SU-DHL-6 (cell line): Measurements from ENCODE around the gene ACYP1.

Source experiments
- H2AFZ ChIP-seq: fragments of 200-600 bp; sonication (generic); 2 replicates; pipeline ENCODE4 v1.6.1; 2014; ENCODE audit warnings: low read depth, mild to moderate bottlenecking, moderate library complexity, mixed read lengths, antibody characterized with exemption, low read length; ENCODE audit not compliant: severe bottlenecking
- H3F3A ChIP-seq: fragments of 200-600 bp; shearing (Covaris generic); 2 replicates; pipeline ENCODE4 v1.6.0; 2016; ENCODE audit warnings: antibody characterized with exemption, mild to moderate bottlenecking; ENCODE audit not compliant: insufficient read depth
- H3K27ac ChIP-seq: fragments of 200-600 bp; sonication (generic); 2 replicates; pipeline ENCODE4 v1.5.1; 2016; ENCODE audit warnings: low read depth, mild to moderate bottlenecking, low read length, moderate library complexity, mixed read lengths
- H3K27me3 ChIP-seq: fragments of 200-600 bp; sonication (generic), shearing (Covaris generic); 2 replicates; pipeline ENCODE4 v1.6.0; 2014; ENCODE audit warnings: mild to moderate bottlenecking, low read length
- H3K36me3 ChIP-seq: fragments of 200-600 bp; sonication (generic); 2 replicates; pipeline ENCODE4 v1.6.1; 2014; ENCODE audit warnings: mild to moderate bottlenecking, low read length, mixed read lengths
- H3K4me2 ChIP-seq: fragments of 300-600, 200-600 bp; shearing (Covaris generic), sonication (generic); 2 replicates; pipeline ENCODE4 v1.6.0; 2014; ENCODE audit warnings: low read length, low read depth, mild to moderate bottlenecking; ENCODE audit not compliant: poor library complexity, severe bottlenecking
- H3K4me3 ChIP-seq: fragments of 200-600 bp; sonication (generic); 2 replicates; pipeline ENCODE4 v1.5.1; 2014; ENCODE audit warnings: antibody characterized with exemption, low read length, mild to moderate bottlenecking, mixed read lengths; ENCODE audit not compliant: insufficient read depth, poor library complexity, severe bottlenecking
- H3K79me2 ChIP-seq: fragments of 200-600 bp; sonication (generic); 2 replicates; pipeline ENCODE4 v1.6.1; 2014; ENCODE audit warnings: mild to moderate bottlenecking, low read length, moderate library complexity; ENCODE audit not compliant: insufficient read depth
- H3K9ac ChIP-seq: fragments of 200-600 bp; sonication (generic); 2 replicates; pipeline ENCODE4 v1.7.0; 2014; ENCODE audit warnings: mild to moderate bottlenecking, low read length
- H3K9me2 ChIP-seq: fragments of 200-600 bp; sonication (generic); replicated peaks from 2 replicates; pipeline ENCODE4 v1.6.1; 2014; ENCODE audit warnings: low read length; ENCODE audit not compliant: insufficient read depth
- H3K9me3 ChIP-seq: fragments of 200-600 bp; sonication (generic); 2 replicates; pipeline ENCODE4 v1.6.1; 2014; ENCODE audit warnings: low read length, mixed read lengths; ENCODE audit not compliant: insufficient read depth
- H4K20me1 ChIP-seq: fragments of 200-600 bp; sonication (generic); 2 replicates; pipeline ENCODE4 v1.6.1; 2014; ENCODE audit warnings: low read depth, mild to moderate bottlenecking, antibody characterized with exemption, low read length, moderate library complexity, mixed read lengths
- CTCF ChIP-seq: fragments of 200-600 bp; sonication (generic); IDR thresholded peaks from one replicate; pipeline ENCODE4 v1.5.1; 2017; ENCODE audit warnings: antibody characterized with exemption, mild to moderate bottlenecking, low read length, moderate library complexity; ENCODE audit not compliant: insufficient read depth, poor library complexity, severe bottlenecking
- EZH2phosphoT487 ChIP-seq: fragments of 200-600 bp; sonication (generic), shearing (Covaris generic); conservative IDR thresholded peaks from 2 replicates; pipeline ENCODE4 v1.6.1; 2018; ENCODE audit warnings: mild to moderate bottlenecking, antibody characterized with exemption, low read length, moderate library complexity, mixed read lengths

Gene ACYP1

GRCh38 chr14:75060420-75060819 lies 3.4 kb downstream of the ACYP1 start:
- Histone ChIP-seq H3K9me2 (no peaks in the 10 kb centered on the region), H3K36me3 (peaks cover 27% of the 10 kb centered on the region), H3F3A (peaks cover 2% of the 10 kb centered on the region; the same call in 1 of the 2 replicates), H3K79me2 (peaks cover 34% of the 10 kb centered on the region), H4K20me1 (no peaks in the 10 kb centered on the region), H3K27me3 (no peaks in the 10 kb centered on the region), H3K27ac (no peak overlapping the region), H3K9me3 (no peaks in the 10 kb centered on the region), H2AFZ (no peak overlapping the region), H3K4me2 (no peak overlapping the region), H3K9ac (no peak overlapping the region), H3K4me3 (no peak overlapping the region)
- TF ChIP-seq CTCF (no peak), EZH2phosphoT487 (no peak)

- Histone ChIP-seq H4K20me1 (no peaks in the 10 kb centered on the region), H3K9me3 (no peaks in the 10 kb centered on the region), H3K27me3 (no peaks in the 10 kb centered on the region), H3K36me3 (peaks cover 27% of the 10 kb centered on the region), H3K4me3 (no peak overlapping the region), H3K9me2 (no peaks in the 10 kb centered on the region), H3K9ac (no peak overlapping the region), H2AFZ (no peak overlapping the region), H3K27ac (no peak overlapping the region), H3K4me2 (no peak overlapping the region), H3F3A (peaks cover 3% of the 10 kb centered on the region; the same call in 1 of the 2 replicates), H3K79me2 (peaks cover 34% of the 10 kb centered on the region)
- TF ChIP-seq EZH2phosphoT487 (no peak), CTCF (no peak)
Measured at GRCh38 chr14:75059642-75060041, 4.2 kb downstream of the ACYP1 start.

GRCh38 chr14:75054421-75054820 lies 9.4 kb downstream of the ACYP1 start:
- peaks cover 9% of the 10 kb centered on the region; the same call in 1 of the 2 replicates for H3K79me2 ChIP-seq
- peaks cover 7% of the 10 kb centered on the region for H3K36me3 ChIP-seq
- no peak overlapping the region for H3K4me3 ChIP-seq

More at GRCh38 chr14:75054421-75054820, 9.4 kb downstream of the ACYP1 start:
- no peaks in the 10 kb centered on the region for H3K9me2 ChIP-seq
- H3K9ac ChIP-seq: no peak overlapping the region
- TF ChIP-seq EZH2phosphoT487 (no peak), CTCF (no peak)
- H3K4me2 ChIP-seq: no peak overlapping the region
- no peak overlapping the region for H3K27ac ChIP-seq
- H3K27me3 ChIP-seq: no peaks in the 10 kb centered on the region
- H2AFZ ChIP-seq: no peak overlapping the region
- H4K20me1 ChIP-seq: no peaks in the 10 kb centered on the region
- peaks cover 27% of the 10 kb centered on the region for H3F3A ChIP-seq
- no peaks in the 10 kb centered on the region for H3K9me3 ChIP-seq
